Activated CD8-positive, alpha-beta memory T cell treated with anti-CD3 and anti-CD28 coated beads, Interleukin-2, amount 10 ng/mL, durations not matched to agents 7 days and 5 days (primary cell): ENCODE data around the gene EEF1A2. TPM values are rescaled to one million over a fixed set of nuclear protein-coding genes. Genes with fewer than 3 reads are reported as not detected.
A peak's percentile ranks its signal among the peaks of the same experiment; 100 is the strongest.
"Not testable (repeated sequence)": the region's sequence is repeated elsewhere in the genome, so short reads cannot be mapped to it uniquely, and the experiment has no call there.

Source experiments
- ATAC-seq: fragments of 150-1000 bp; cut with Tn5 transposase; one replicate; pipeline ENCODE4 v1.10.0; 2021; ENCODE audit warnings: moderate library complexity
- CTCF ChIA-PET: fragments of 350-600 bp; sonication (Branson Sonifier 250); formaldehyde crosslinking; loops from one replicate; lab custom pipeline; 2021; ENCODE audit warnings: antibody characterized with exemption; lab: Charles Lee
- DNase-seq: peaks from one replicate; pipeline ENCODE4 v3.0.0-alpha.2; 2020
- H3K27ac Mint-ChIP-seq: one replicate; pipeline ENCODE4 v1.8.0; 2021; ENCODE audit warnings: mild to moderate bottlenecking, mixed read lengths
- H3K27me3 Mint-ChIP-seq: one replicate; pipeline ENCODE4 v1.8.0; 2021; ENCODE audit warnings: mixed read lengths
- H3K36me3 Mint-ChIP-seq: one replicate; pipeline ENCODE4 v1.8.0; 2021; ENCODE audit warnings: mild to moderate bottlenecking, mixed read lengths
- H3K4me1 Mint-ChIP-seq: one replicate; pipeline ENCODE4 v1.8.0; 2021; ENCODE audit warnings: mixed read lengths
- H3K4me3 Mint-ChIP-seq: one replicate; pipeline ENCODE4 v1.8.0; 2021; ENCODE audit warnings: mild to moderate bottlenecking, moderate library complexity, mixed read lengths
- H3K9me3 Mint-ChIP-seq: one replicate; pipeline ENCODE4 v1.8.0; 2022; ENCODE audit warnings: low read depth, mixed read lengths
- total RNA-seq, 2 experiments: library from RNA; stranded (reverse); gene quantifications; one replicate each; pipeline ENCODE4 v1.2.3, GENCODE V29; 2021

EEF1A2 gene
- total RNA-seq, 2 experiments from 2014 or later, result 0.84 TPM; not detected in 1

DNA sequence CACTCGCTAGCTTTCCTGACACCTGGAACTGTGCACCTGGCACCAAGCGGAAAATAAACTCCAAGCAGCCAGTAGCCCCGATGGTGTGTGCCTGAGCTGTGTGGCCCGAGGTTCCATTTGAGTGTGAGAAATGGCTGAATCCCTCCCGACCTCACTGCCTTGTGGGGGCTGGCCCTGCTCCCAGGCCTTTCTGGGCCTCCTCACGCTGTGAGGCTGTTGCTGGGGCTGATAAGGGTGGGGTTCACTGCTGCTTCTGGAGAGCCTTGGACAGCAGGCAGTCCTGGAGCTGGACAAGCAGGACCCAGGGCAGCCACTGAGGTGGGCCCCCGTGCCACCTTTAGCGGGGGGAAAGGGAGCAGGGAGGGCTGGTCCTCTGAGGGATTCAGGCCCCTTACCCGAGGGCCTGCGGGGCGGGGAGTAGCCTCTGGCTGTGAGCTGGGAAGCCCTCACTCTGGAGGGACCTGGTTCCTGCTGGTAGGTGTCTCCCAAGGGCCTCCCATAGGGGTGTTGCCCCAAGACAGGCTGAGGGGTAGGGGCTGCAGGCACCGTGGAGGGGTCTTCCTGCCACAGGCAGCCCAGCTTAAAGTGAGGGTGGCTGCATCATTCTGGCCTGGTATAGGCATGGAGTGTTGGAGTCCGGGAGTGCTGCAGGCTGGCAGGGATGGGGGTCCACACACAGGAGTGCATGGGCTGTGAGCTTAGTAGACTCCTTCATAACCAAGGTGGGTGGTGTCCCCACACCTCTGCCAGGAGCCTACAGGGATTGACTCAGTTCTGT lies 23.4 kb upstream of the EEF1A2 start:
- Mint-ChIP-seq H3K27me3 (peaks cover 3% of the 10 kb centered on the region), H3K4me1 (peaks cover 10% of the 10 kb centered on the region), H3K4me3 (peak overlapping the region; percentile 54), H3K36me3 (peaks cover 28% of the 10 kb centered on the region), H3K9me3 (peaks cover 2% of the 10 kb centered on the region), H3K27ac (no peak overlapping the region)
- no peak for DNase-seq
- CTCF ChIA-PET, result interaction anchor here (0.9 to 2.0 kb wide), 6 partner anchors 9 to 26 kb away, joined by 4 to 18 read pairs (median 5); partner anchors contain the start of gene PTK6
- no peak for ATAC-seq

- no peak for DNase-seq
- H3K36me3 Mint-ChIP-seq, result peaks cover 28% of the 10 kb centered on the region
- peak overlapping the region; percentile 75 for H3K4me3 Mint-ChIP-seq
- ATAC-seq, result no peak
- peak overlapping the region; percentile 74 for H3K27ac Mint-ChIP-seq
- H3K27me3 Mint-ChIP-seq, result no peaks in the 10 kb centered on the region
- peaks cover 10% of the 10 kb centered on the region for H3K4me1 Mint-ChIP-seq
- H3K9me3 Mint-ChIP-seq, result peaks cover 2% of the 10 kb centered on the region
- CTCF ChIA-PET, result interaction anchor here (0.9 to 2.0 kb wide), 12 partner anchors 9 to 452 kb away, joined by 3 to 18 read pairs (median 5); partner anchors contain the start of genes PTK6 and UCKL1
Observed at GRCh38 chr20:63521602-63522001, 22.7 kb upstream of the EEF1A2 start.

DNA sequence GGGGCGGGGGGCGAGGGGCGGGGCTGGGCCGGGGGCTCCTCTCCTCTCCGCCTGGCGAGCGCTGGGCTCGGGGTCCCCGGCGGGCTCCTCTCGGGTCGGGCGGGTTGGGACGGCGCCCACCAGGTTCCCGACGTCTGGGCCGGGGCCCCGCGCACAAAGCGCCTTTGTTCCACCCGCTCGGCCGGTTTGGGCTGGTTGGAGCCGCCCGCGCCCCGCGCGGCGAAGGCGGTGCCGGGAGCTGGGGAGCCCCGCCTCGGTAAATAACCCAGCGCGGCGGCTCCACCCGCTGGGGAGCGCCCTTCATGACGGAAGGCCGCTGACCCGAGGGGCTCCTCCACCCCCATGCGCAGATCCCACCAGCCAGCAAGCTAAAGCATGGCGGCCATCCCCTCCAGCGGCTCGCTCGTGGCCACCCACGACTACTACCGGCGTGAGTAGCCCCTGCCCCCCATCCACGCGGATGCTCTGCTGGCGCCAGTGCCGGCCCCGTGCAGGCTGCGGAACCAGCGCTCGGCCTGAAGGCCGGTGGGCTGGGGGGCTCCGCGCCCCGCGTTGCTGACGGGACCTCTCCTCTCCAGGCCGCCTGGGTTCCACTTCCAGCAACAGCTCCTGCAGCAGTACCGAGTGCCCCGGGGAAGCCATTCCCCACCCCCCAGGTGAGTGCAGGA lies 22.2 kb upstream of the EEF1A2 start:
- Mint-ChIP-seq H3K4me1 (peaks cover 10% of the 10 kb centered on the region), H3K27me3 (no peaks in the 10 kb centered on the region), H3K4me3 (peak overlapping the region; percentile 75), H3K9me3 (peaks cover 2% of the 10 kb centered on the region), H3K36me3 (peaks cover 28% of the 10 kb centered on the region), H3K27ac (peak overlapping the region; percentile 74)
- CTCF ChIA-PET, result interaction anchor here (0.9 to 2.0 kb wide), 14 partner anchors 13 to 453 kb away, joined by 3 to 18 read pairs (median 5); partner anchors contain the start of genes PTK6 and UCKL1
- ATAC-seq (peak; percentile 63), DNase-seq (peak; percentile 85)

- Mint-ChIP-seq H3K27ac (peak within 1 kb of the TSS; percentile 74), H3K9me3 (peaks cover 2% of the 10 kb centered on the region), H3K36me3 (peaks cover 28% of the 10 kb centered on the region), H3K27me3 (no peaks in the 10 kb centered on the region), H3K4me3 (peak within 1 kb of the TSS; percentile 75), H3K4me1 (peaks cover 10% of the 10 kb centered on the region)
- ATAC-seq, result peak; percentile 82
- peak; percentile 87 for DNase-seq
- CTCF ChIA-PET, result interaction anchor here (0.9 to 2.0 kb wide), 14 partner anchors 14 to 453 kb away, joined by 3 to 18 read pairs (median 5); partner anchors contain the start of genes PTK6 and UCKL1
Observed at GRCh38 chr20:63520504-63520933, 21.6 kb upstream of the EEF1A2 start, which contains the start of gene PPDPF. TSS of gene PPDPF (plus strand) at chr20:63520765. CDS start at chr20:63521309, 544 bp downstream.

GRCh38 chr20:63519668-63520503 lies 21.0 kb upstream of the EEF1A2 start:
- H3K4me3 Mint-ChIP-seq, result peak overlapping the region; percentile 66
- H3K9me3 Mint-ChIP-seq, result peaks cover 4% of the 10 kb centered on the region
- peak overlapping the region; percentile 66 for H3K27ac Mint-ChIP-seq
- peaks cover 3% of the 10 kb centered on the region for H3K27me3 Mint-ChIP-seq
- H3K36me3 Mint-ChIP-seq, result peaks cover 29% of the 10 kb centered on the region
- H3K4me1 Mint-ChIP-seq, result peaks cover 10% of the 10 kb centered on the region
- DNase-seq (peak; percentile 86), ATAC-seq (peak; percentile 71)
- CTCF ChIA-PET, result interaction anchor here (0.9 to 2.7 kb wide), 12 partner anchors 17 to 454 kb away, joined by 3 to 18 read pairs (median 5); partner anchors contain the start of genes PTK6 and UCKL1

GRCh38 chr20:63518946-63519667 lies 20.2 kb upstream of the EEF1A2 start:
- Mint-ChIP-seq H3K27ac (peak overlapping the region; percentile 66), H3K4me1 (peaks cover 10% of the 10 kb centered on the region), H3K27me3 (peaks cover 6% of the 10 kb centered on the region), H3K36me3 (peaks cover 27% of the 10 kb centered on the region), H3K9me3 (peaks cover 4% of the 10 kb centered on the region), H3K4me3 (peak overlapping the region; percentile 66)
- DNase-seq (no peak), ATAC-seq (no peak)
- CTCF ChIA-PET, result interaction anchor here (2.7 kb wide), 2 partner anchors 19 to 23 kb away, joined by 10 to 11 read pairs; partner anchors contain the start of gene PTK6

- Mint-ChIP-seq H3K27me3 (peaks cover 12% of the 10 kb centered on the region), H3K36me3 (peaks cover 21% of the 10 kb centered on the region), H3K9me3 (peaks cover 2% of the 10 kb centered on the region), H3K4me3 (peak overlapping the region; percentile 66), H3K27ac (no peak overlapping the region), H3K4me1 (peaks cover 10% of the 10 kb centered on the region)
- CTCF ChIA-PET, result interaction anchor here (2.7 kb wide), 2 partner anchors 19 to 22 kb away, joined by 10 to 11 read pairs; partner anchors contain the start of gene PTK6
- DNase-seq, result no peak
- ATAC-seq, result no peak
Observed at GRCh38 chr20:63518351-63518861, 19.5 kb upstream of the EEF1A2 start.

DNA sequence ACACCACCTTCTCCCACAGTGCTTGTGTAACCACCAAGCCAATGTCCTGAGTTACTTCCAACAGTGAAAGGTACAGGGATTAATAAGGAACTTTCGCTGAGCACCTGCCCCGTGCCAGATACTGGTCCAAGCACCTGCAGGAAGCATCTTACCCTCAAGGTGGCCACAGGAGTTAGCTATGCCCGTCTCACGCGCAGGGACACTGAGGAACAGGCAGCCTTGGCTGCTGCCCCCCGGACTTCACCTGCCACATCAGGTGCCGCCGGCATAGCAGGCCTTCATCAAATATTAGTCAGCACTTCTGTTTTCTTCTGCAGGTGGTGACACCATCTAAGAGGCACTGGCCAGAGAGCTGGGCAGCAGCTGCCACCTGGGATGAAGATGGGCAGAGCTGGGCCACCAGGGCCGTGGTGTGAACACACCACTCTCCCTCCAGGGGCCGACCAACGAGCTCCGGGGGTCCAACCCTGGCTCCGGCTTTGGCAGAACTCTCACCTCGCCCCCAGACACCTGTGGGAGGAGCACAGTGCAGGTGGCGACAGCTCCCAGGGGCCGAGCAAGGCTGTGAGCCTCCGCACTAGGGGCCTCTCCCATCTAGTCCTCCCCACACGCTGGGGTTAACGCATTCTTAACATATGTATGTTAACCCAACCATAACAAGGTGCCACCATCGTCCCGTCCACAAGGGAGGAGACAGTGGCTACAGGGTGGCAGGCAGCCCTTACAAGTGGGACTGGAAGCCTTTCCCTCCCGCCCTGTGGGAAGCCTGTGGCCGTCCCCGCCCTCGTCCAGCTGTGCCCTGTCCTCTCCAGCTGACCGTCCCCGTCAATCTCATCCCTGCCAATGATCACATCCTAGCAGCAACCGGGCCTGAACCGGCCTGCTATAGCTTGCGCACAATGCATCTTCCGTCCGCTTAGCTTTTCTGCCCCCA lies 18.8 kb upstream of the EEF1A2 start:
- Mint-ChIP-seq H3K9me3 (peaks cover 2% of the 10 kb centered on the region), H3K4me3 (no peak overlapping the region), H3K27ac (no peak overlapping the region), H3K4me1 (peaks cover 9% of the 10 kb centered on the region), H3K27me3 (peaks cover 20% of the 10 kb centered on the region), H3K36me3 (peaks cover 14% of the 10 kb centered on the region)
- DNase-seq, result no peak
- CTCF ChIA-PET, result interaction anchor here (2.7 kb wide), 2 partner anchors 20 to 21 kb away, joined by 10 to 11 read pairs; partner anchors contain the start of gene PTK6
- no peak for ATAC-seq

DNA sequence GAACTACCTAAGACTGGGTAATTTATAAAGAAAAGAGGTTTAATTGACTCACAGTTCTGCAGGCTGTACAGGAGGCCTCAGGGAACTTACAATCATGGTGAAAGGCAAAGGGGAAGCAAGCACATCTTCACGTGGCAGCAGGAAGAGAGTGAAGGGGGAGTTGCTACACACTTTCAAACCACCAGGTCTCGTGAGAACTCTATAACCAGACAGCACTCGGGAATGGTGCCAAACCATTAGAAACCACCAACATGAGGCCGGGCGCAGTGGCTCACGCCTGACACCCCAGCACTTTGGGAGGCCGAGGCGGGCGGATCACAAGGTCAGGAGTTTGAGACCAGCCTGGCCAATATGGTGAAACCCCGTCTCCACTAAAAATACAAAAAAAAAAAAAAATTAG lies 15.6 kb upstream of the EEF1A2 start:
- H3K36me3 Mint-ChIP-seq, CTCF ChIA-PET, DNase-seq, ATAC-seq, H3K4me3 Mint-ChIP-seq, H3K9me3 Mint-ChIP-seq, H3K4me1 Mint-ChIP-seq, H3K27ac Mint-ChIP-seq: not testable (repeated sequence)
- peaks cover 40% of the 10 kb centered on the region for H3K27me3 Mint-ChIP-seq

GRCh38 chr20:63513207-63513606 lies 14.3 kb upstream of the EEF1A2 start:
- CTCF ChIA-PET, result no interaction called here
- peaks cover under 1% of the 10 kb centered on the region for H3K4me1 Mint-ChIP-seq
- no peak overlapping the region for H3K27ac Mint-ChIP-seq
- no peak for ATAC-seq
- peaks cover 2% of the 10 kb centered on the region for H3K36me3 Mint-ChIP-seq
- H3K4me3 Mint-ChIP-seq, result no peak overlapping the region
- H3K9me3 Mint-ChIP-seq, result peaks cover 2% of the 10 kb centered on the region
- no peak for DNase-seq
- H3K27me3 Mint-ChIP-seq, result peaks cover 48% of the 10 kb centered on the region

DNA sequence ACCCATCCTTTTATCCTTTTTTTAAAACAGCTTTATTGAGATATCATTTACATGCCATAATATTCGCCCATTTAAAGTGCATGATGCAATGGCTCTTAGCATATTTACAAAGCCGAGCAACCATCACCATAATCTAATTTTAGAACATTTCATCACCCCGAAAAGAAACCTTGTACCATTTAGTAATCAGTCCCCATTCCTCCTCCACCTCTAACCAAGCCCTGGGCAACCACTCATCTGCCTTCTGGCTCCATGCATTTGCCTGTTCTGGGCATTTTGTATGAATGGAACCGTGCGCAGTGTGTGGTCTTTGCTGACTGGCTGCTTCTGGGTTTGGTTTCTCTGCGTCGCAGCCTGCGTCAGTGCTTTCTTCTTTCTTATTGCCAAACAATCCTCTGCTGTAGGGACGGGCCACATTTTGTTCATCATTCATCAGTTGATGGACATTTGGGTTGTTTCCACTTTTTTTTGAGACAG lies 10.2 kb upstream of the EEF1A2 start:
- Mint-ChIP-seq H3K4me3 (no peak overlapping the region), H3K4me1 (peaks cover 12% of the 10 kb centered on the region), H3K36me3 (no peaks in the 10 kb centered on the region), H3K9me3 (no peaks in the 10 kb centered on the region), H3K27ac (no peak overlapping the region), H3K27me3 (peaks cover 52% of the 10 kb centered on the region)
- ATAC-seq (no peak), DNase-seq (no peak)
- CTCF ChIA-PET, result interaction anchor here (0.8 to 1.3 kb wide), 2 partner anchors 13 to 28 kb away, joined by 3 to 4 read pairs; partner anchors contain the start of gene PTK6
